Keratinocyte (primary cell): ENCODE results near the gene CCDC102B. TPM values are rescaled to one million over a fixed set of nuclear protein-coding genes. Genes with fewer than 3 reads are reported as not detected.

Experiments used
- DNase-seq: peaks from one replicate; pipeline ENCODE4 v3.0.0-alpha.2; 2011; ENCODE audit warnings: low read depth, missing footprints, low spot score
- FAIRE-seq: peaks from 2 replicates; lab custom pipeline; 2011; peaks lifted over from hg19 to GRCh38; lab: Jason Lieb, UNC
- H2AFZ ChIP-seq: 2 replicates; pipeline ENCODE4 v1.6.0; 2012; ENCODE audit warnings: low read length, control low read depth, inconsistent platforms; ENCODE audit not compliant: control insufficient read depth
- H3K27ac ChIP-seq: 2 replicates; pipeline ENCODE4 v1.5.1; 2011; ENCODE audit warnings: low read length; ENCODE audit not compliant: control insufficient read depth, insufficient read depth
- H3K27me3 ChIP-seq: 3 replicates; pipeline ENCODE4 v1.6.0; 2011; ENCODE audit warnings: low read length; ENCODE audit not compliant: control insufficient read depth, insufficient read depth; ENCODE audit errors: extremely low read depth
- H3K36me3 ChIP-seq, 2 experiments: 2 replicates in 1 of 2; 3 replicates in 1 of 2; pipeline ENCODE4 v1.5.1; 2011; ENCODE audit warnings: low read length in 2 of 2, mild to moderate bottlenecking in 1 of 2; ENCODE audit not compliant: control insufficient read depth in 2 of 2, insufficient read depth in 2 of 2; ENCODE audit errors: extremely low read depth in 1 of 2
- H3K4me1 ChIP-seq: 3 replicates; pipeline ENCODE4 v1.5.1; 2011; ENCODE audit warnings: low read length; ENCODE audit not compliant: control insufficient read depth, insufficient read depth; ENCODE audit errors: extremely low read depth
- H3K4me2 ChIP-seq: 3 replicates; pipeline ENCODE4 v1.6.0; 2011; ENCODE audit warnings: low read depth, low read length; ENCODE audit not compliant: control insufficient read depth, insufficient read depth; ENCODE audit errors: extremely low read depth
- H3K4me3 ChIP-seq, 3 experiments: fragments of 200-600 bp in 1 of 3; sonication (generic) in 1 of 3; 2 replicates in 2 of 3; 3 replicates in 1 of 3; pipeline ENCODE4 v1.5.1; 2011 to 2016; ENCODE audit warnings: low read length in 3 of 3, mild to moderate bottlenecking in 3 of 3, control low read depth in 2 of 3, inconsistent platforms in 1 of 3, low read depth in 1 of 3, mixed read lengths in 1 of 3, mixed run types in 1 of 3, moderate library complexity in 1 of 3; ENCODE audit not compliant: control insufficient read depth in 2 of 3, insufficient read depth in 2 of 3; ENCODE audit errors: extremely low read depth in 1 of 3
- H3K79me2 ChIP-seq: 2 replicates; pipeline ENCODE4 v1.6.0; 2012; ENCODE audit warnings: low read length; ENCODE audit not compliant: control insufficient read depth, insufficient read depth
- H3K9ac ChIP-seq: 3 replicates; pipeline ENCODE4 v1.6.0; 2011; ENCODE audit warnings: low read length; ENCODE audit not compliant: control insufficient read depth, insufficient read depth; ENCODE audit errors: extremely low read depth
- H3K9me1 ChIP-seq: 3 replicates; pipeline ENCODE4 v1.6.0; 2011; ENCODE audit warnings: low read length; ENCODE audit not compliant: control insufficient read depth, insufficient read depth; ENCODE audit errors: extremely low read depth
- H3K9me3 ChIP-seq: 2 replicates; pipeline ENCODE4 v1.5.1; 2012; ENCODE audit warnings: low read depth, low read length; ENCODE audit not compliant: control insufficient read depth
- H4K20me1 ChIP-seq: 3 replicates; pipeline ENCODE4 v1.6.0; 2011; ENCODE audit warnings: low read length; ENCODE audit not compliant: control insufficient read depth, insufficient read depth; ENCODE audit errors: extremely low read depth
- EZH2 ChIP-seq: IDR thresholded peaks from one replicate; pipeline ENCODE4 v1.6.1; 2012; ENCODE audit warnings: inconsistent platforms, mild to moderate bottlenecking, low read length, moderate library complexity
- dilution Hi-C: fragments of 300-500 bp; cut with MboI; formaldehyde crosslinking; loops from one replicate; pipeline ENCODE4 v1.7.0; 2020; ENCODE audit warnings: low sequenced_read_pairs; ENCODE audit not compliant: extremely low pct_ligation_motif_present
- polyA plus RNA-seq, 5 experiments: library from polyadenylated mRNA; depleted of rRNA in 3 of 5; stranded (reverse) in 3 of 5; stranded (forward) in 1 of 5; unstranded in 1 of 5; fragments of >200 nt; gene quantifications; 1 replicate in 1 of 5; 2 replicates in 3 of 5; 3 replicates in 1 of 5; pipeline versions ENCODE4 v1.2.1 to v1.2.3, GENCODE V29; 2011 to 2012; ENCODE audit warnings: missing spikeins in 2 of 5, low read depth in 1 of 5, low replicate concordance in 1 of 5
- TF ChIP-seq, protein P1 (sequence below), 3 experiments: IDR thresholded peaks in 1 of 3; conservative IDR thresholded peaks in 1 of 3; optimal IDR thresholded peaks in 1 of 3; 2 replicates in 2 of 3; 3 replicates in 1 of 3; pipeline versions ENCODE3 to v1.5.1; 2011; ENCODE audit warnings: low read length in 3 of 3, mild to moderate bottlenecking in 3 of 3, moderate library complexity in 2 of 3, control low read depth in 1 of 3, inconsistent platforms in 1 of 3; ENCODE audit not compliant: insufficient read depth in 2 of 3; ENCODE audit errors: extremely low read depth in 1 of 3

Gene CCDC102B
- polyA plus RNA-seq, 1 donor (not counting 4 experiments of a cell fraction or from before 2014, with no cell fraction given): 0.60 TPM

GRCh38 chr18:68839701-68840100 is 41.8 kb downstream of the CCDC102B start:
- no peak for TF ChIP-seq EZH2
- TF ChIP-seq, protein P1, sequence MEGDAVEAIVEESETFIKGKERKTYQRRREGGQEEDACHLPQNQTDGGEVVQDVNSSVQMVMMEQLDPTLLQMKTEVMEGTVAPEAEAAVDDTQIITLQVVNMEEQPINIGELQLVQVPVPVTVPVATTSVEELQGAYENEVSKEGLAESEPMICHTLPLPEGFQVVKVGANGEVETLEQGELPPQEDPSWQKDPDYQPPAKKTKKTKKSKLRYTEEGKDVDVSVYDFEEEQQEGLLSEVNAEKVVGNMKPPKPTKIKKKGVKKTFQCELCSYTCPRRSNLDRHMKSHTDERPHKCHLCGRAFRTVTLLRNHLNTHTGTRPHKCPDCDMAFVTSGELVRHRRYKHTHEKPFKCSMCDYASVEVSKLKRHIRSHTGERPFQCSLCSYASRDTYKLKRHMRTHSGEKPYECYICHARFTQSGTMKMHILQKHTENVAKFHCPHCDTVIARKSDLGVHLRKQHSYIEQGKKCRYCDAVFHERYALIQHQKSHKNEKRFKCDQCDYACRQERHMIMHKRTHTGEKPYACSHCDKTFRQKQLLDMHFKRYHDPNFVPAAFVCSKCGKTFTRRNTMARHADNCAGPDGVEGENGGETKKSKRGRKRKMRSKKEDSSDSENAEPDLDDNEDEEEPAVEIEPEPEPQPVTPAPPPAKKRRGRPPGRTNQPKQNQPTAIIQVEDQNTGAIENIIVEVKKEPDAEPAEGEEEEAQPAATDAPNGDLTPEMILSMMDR (optimal IDR thresholded peaks at IDR 0.05 in 1 of 3, IDR thresholded peaks at IDR 0.05 in 1 of 3, conservative IDR thresholded peaks at IDR 0.05 in 1 of 3; ENCODE audit: extremely low read depth in 1 of 3, insufficient read depth in 2 of 3, low read length in 3 of 3): no peak
- FAIRE-seq: no peak
- Histone ChIP-seq H3K4me1 (peaks cover 7% of the 10 kb centered on the region), H3K4me2 (no peak overlapping the region), H3K36me3 (no peaks in the 10 kb centered on the region), H4K20me1 (no peaks in the 10 kb centered on the region), H3K9me1 (no peaks in the 10 kb centered on the region), H3K27ac (no peak overlapping the region), H3K9ac (no peak overlapping the region), H3K27me3 (no peaks in the 10 kb centered on the region), H3K9me3 (no peaks in the 10 kb centered on the region), H3K79me2 (no peaks in the 10 kb centered on the region), H2AFZ (no peak overlapping the region), H3K4me3 (no peak overlapping the region)
- dilution Hi-C loops: no loop called here
- no peak for DNase-seq

DNA sequence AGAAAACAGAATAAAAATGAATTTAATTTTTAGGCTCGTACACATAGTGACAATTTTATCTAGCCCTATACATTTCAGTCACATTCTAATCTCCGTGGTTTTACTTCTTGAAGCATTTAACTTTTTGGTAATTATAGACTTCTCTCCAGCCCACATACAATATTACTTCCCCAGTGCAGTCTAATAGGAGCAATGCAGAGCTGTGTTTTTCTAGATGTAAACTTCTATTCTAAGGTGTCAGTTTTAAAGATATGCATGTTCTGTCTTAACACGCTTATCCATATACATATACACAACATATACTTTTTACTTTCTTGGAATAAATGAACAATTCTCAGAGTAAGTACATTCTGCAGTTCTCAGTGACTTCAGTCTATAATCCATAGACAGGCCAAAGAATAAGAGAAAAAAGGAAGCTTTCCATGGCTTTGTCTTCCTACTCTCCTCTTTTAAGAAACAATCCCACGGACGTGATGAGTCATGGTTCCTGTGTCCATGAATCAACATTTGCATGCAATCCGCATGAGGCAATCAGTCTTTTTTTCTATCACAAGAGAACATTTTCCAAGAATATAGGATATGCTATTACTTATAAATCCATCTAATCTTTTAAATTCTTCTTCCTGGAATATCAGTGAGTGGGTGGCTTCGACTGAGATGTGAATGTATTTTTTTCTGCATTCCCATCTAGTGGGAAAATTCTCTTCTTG is 42.8 kb downstream of the CCDC102B start:
- dilution Hi-C loops: no loop called here
- H3K79me2 ChIP-seq: no peaks in the 10 kb centered on the region
- no peaks in the 10 kb centered on the region for H3K36me3 ChIP-seq
- no peak overlapping the region for H3K9ac ChIP-seq
- no peaks in the 10 kb centered on the region for H3K9me1 ChIP-seq
- no peaks in the 10 kb centered on the region for H3K27me3 ChIP-seq
- no peaks in the 10 kb centered on the region for H3K9me3 ChIP-seq
- FAIRE-seq (peak; percentile 51), DNase-seq (peak; percentile 2)
- TF ChIP-seq, protein P1 (optimal IDR thresholded peaks at IDR 0.05 in 1 of 3, IDR thresholded peaks at IDR 0.05 in 1 of 3, conservative IDR thresholded peaks at IDR 0.05 in 1 of 3; ENCODE audit: extremely low read depth in 1 of 3, insufficient read depth in 2 of 3, low read length in 3 of 3): no peak
- no peak for TF ChIP-seq EZH2
- H3K4me1 ChIP-seq: peaks cover 7% of the 10 kb centered on the region
- no peaks in the 10 kb centered on the region for H4K20me1 ChIP-seq
- no peak overlapping the region for H3K4me3 ChIP-seq
- no peak overlapping the region for H3K27ac ChIP-seq
- H3K4me2 ChIP-seq: peak overlapping the region; percentile 37
- H2AFZ ChIP-seq: no peak overlapping the region
